ENCODE results near the gene DLK1. TPM values are rescaled to one million over a fixed set of nuclear protein-coding genes. Genes with fewer than 3 reads are reported as not detected.

DLK1 gene
- total RNA-seq, 1 donor from 2014 or later: 7.2 TPM

GRCh38 chr14:100736269-100737180, 9.8 kb downstream of the DLK1 start:
- DNase-seq (ENCODE audit: low spot score in 2 of 2): peak in 1 of 2 donors; percentile 39
- Histone ChIP-seq H3K36me3 (no peaks in the 10 kb centered on the region), H3K4me3 (no peak overlapping the region), H3K9me3 (no peaks in the 10 kb centered on the region), H3K4me1 (no peaks in the 10 kb centered on the region), H3K27me3 (no peaks in the 10 kb centered on the region), H3K27ac (no peak overlapping the region)
- intact Hi-C loops (cut with DNase I): no loop called here
- TF ChIP-seq CTCF (IDR thresholded peaks at IDR 0.05): no peak

- Histone ChIP-seq H3K4me3 (no peak overlapping the region), H3K27me3 (no peaks in the 10 kb centered on the region), H3K9me3 (no peaks in the 10 kb centered on the region), H3K27ac (no peak overlapping the region), H3K4me1 (no peaks in the 10 kb centered on the region), H3K36me3 (no peaks in the 10 kb centered on the region)
- peak in 1 of 2 donors; percentile 8 for DNase-seq (ENCODE audit: low spot score in 2 of 2)
- no peak for TF ChIP-seq CTCF (IDR thresholded peaks at IDR 0.05)
- intact Hi-C loops (cut with DNase I): no loop called here
Observed at GRCh38 chr14:100737526-100737925, 10.8 kb downstream of the DLK1 start.

GRCh38 chr14:100738269-100738691, 11.6 kb downstream of the DLK1 start:
- Histone ChIP-seq H3K9me3 (no peaks in the 10 kb centered on the region), H3K4me3 (no peak overlapping the region), H3K4me1 (no peaks in the 10 kb centered on the region), H3K27me3 (no peaks in the 10 kb centered on the region), H3K36me3 (no peaks in the 10 kb centered on the region), H3K27ac (no peak overlapping the region)
- no peak for TF ChIP-seq CTCF (IDR thresholded peaks at IDR 0.05)
- DNase-seq (ENCODE audit: low spot score in 2 of 2): peak in 1 of 2 donors; percentile 51
- intact Hi-C loops (cut with DNase I): no loop called here

GRCh38 chr14:100738704-100739131, 12.0 kb downstream of the DLK1 start:
- intact Hi-C loops (cut with DNase I): no loop called here
- Histone ChIP-seq H3K27me3 (no peaks in the 10 kb centered on the region), H3K4me1 (no peaks in the 10 kb centered on the region), H3K27ac (no peak overlapping the region), H3K36me3 (no peaks in the 10 kb centered on the region), H3K9me3 (no peaks in the 10 kb centered on the region), H3K4me3 (no peak overlapping the region)
- no peak for TF ChIP-seq CTCF (IDR thresholded peaks at IDR 0.05)
- DNase-seq (ENCODE audit: low spot score in 2 of 2): peak in 1 of 2 donors; percentile 33

GRCh38 chr14:100739306-100739705, 12.6 kb downstream of the DLK1 start:
- intact Hi-C loops (cut with DNase I): no loop called here
- Histone ChIP-seq H3K27ac (no peak overlapping the region), H3K9me3 (no peaks in the 10 kb centered on the region), H3K36me3 (no peaks in the 10 kb centered on the region), H3K4me3 (no peak overlapping the region), H3K4me1 (no peaks in the 10 kb centered on the region), H3K27me3 (no peaks in the 10 kb centered on the region)
- no peak for TF ChIP-seq CTCF (IDR thresholded peaks at IDR 0.05)
- peak in 1 of 2 donors; percentile 16 for DNase-seq (ENCODE audit: low spot score in 2 of 2)

Measured in ascending aorta (tissue), 2 donors.